Fibroblast of lung (primary cell): Measurements from ENCODE around the gene ZNF506.

ENCODE experiments used
- EZH2 ChIP-seq: IDR thresholded peaks from 2 replicates; pipeline ENCODE4 v1.5.1; 2012; ENCODE audit warnings: low read length, control low read depth, mild to moderate bottlenecking; ENCODE audit errors: missing control alignments
- TF ChIP-seq, protein P1 (sequence below), 2 donors: IDR thresholded peaks in 1 of 2; conservative IDR thresholded peaks in 1 of 2; 1 replicate in 1 of 2; 2 replicates in 1 of 2; pipeline ENCODE4 v1.5.1; 2011 to 2012; ENCODE audit warnings: low read length in 2 of 2, control low read depth in 1 of 2, inconsistent platforms in 1 of 2, low read depth in 1 of 2, mild to moderate bottlenecking in 1 of 2

DNA sequence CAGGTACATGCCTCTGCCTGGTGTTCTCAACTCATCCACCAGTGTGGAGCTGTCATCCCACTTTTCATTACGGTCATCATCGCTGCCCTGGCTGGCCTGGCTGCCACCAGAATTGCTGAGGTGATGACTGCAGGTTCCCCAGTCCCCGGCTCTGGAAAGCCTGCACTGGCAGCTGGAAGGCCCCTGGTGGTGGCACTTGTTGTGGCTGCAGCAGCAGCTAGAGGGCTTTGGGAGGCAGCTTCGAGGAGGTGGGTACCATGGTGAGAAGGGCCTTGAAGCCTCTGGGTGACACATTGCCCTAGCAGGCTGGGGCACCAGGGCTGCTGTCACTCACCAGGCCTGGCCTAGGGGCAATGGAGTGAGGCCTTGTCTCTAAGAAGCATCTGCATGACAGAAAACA is 63.4 kb downstream of the ZNF506 start:
- TF ChIP-seq, protein P1, sequence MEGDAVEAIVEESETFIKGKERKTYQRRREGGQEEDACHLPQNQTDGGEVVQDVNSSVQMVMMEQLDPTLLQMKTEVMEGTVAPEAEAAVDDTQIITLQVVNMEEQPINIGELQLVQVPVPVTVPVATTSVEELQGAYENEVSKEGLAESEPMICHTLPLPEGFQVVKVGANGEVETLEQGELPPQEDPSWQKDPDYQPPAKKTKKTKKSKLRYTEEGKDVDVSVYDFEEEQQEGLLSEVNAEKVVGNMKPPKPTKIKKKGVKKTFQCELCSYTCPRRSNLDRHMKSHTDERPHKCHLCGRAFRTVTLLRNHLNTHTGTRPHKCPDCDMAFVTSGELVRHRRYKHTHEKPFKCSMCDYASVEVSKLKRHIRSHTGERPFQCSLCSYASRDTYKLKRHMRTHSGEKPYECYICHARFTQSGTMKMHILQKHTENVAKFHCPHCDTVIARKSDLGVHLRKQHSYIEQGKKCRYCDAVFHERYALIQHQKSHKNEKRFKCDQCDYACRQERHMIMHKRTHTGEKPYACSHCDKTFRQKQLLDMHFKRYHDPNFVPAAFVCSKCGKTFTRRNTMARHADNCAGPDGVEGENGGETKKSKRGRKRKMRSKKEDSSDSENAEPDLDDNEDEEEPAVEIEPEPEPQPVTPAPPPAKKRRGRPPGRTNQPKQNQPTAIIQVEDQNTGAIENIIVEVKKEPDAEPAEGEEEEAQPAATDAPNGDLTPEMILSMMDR (conservative IDR thresholded peaks at IDR 0.05 in 1 of 2, IDR thresholded peaks at IDR 0.05 in 1 of 2; ENCODE audit: low read depth in 1 of 2, low read length in 2 of 2): no peak
- TF ChIP-seq EZH2: no peak
